MM.1S (cell line): ENCODE data around the gene MIS12.

ENCODE experiments used
- EZH2 ChIP-seq: fragments of 300-600 bp; sonication (generic); optimal IDR thresholded peaks from 2 replicates; pipeline ENCODE3; 2017; ENCODE audit warnings: low read depth, mild to moderate bottlenecking, antibody characterized with exemption, low read length, mixed read lengths
- EZH2phosphoT487 ChIP-seq: fragments of 300-600 bp; sonication (generic); IDR thresholded peaks from 2 replicates; pipeline ENCODE4 v1.6.1; 2018; ENCODE audit warnings: antibody characterized with exemption, low read length
- TF ChIP-seq, protein P1 (sequence below): fragments of 300-600 bp; sonication (generic); IDR thresholded peaks from 2 replicates; pipeline ENCODE4 v1.5.1; 2016; ENCODE audit warnings: antibody characterized with exemption, low read length, mixed read lengths

DNA sequence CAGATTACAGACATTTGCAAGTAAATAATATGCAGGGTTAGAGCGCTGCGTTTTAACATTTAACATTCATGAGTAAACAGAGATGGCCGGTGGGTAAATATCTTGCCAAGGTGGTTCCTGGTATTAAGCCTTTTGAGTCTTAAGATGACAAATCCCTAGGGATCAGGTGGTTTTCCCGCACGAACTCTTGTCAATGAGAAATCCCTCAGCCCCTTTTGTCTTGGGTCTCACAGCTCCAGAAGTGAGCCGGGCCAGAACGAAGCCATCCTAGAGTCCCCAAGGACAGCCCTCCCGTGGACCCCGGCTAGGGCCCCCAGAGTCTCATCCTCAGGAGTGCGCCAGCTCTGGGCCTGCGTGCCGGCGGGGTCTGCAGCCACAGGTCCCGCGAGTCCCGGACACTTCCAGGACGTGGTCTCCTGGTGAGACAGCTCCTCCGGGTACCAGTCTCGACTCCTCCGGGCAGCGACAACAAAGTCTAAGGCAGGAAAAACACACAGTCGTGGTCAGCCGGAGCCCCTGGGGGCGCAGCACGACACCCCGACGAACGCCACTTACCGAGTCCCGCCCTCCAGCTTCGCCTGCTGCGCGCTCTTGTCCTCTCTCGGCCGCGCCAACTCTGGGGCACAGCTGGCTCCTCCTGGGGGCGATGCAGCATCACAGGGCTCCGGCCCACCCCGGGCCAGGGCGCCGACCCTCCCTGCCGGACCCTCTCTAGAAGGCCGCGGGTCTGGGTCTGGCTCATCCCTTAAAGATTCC, 13.3 kb downstream of the MIS12 start:
- TF ChIP-seq, protein P1, sequence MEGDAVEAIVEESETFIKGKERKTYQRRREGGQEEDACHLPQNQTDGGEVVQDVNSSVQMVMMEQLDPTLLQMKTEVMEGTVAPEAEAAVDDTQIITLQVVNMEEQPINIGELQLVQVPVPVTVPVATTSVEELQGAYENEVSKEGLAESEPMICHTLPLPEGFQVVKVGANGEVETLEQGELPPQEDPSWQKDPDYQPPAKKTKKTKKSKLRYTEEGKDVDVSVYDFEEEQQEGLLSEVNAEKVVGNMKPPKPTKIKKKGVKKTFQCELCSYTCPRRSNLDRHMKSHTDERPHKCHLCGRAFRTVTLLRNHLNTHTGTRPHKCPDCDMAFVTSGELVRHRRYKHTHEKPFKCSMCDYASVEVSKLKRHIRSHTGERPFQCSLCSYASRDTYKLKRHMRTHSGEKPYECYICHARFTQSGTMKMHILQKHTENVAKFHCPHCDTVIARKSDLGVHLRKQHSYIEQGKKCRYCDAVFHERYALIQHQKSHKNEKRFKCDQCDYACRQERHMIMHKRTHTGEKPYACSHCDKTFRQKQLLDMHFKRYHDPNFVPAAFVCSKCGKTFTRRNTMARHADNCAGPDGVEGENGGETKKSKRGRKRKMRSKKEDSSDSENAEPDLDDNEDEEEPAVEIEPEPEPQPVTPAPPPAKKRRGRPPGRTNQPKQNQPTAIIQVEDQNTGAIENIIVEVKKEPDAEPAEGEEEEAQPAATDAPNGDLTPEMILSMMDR = no peak
- TF ChIP-seq EZH2phosphoT487 (no peak), EZH2 (no peak)
